A549 (cell line): ENCODE results near the gene ALOX15B. TPM values are rescaled to one million over a fixed set of nuclear protein-coding genes. Genes with fewer than 3 reads are reported as not detected.

Experiments
- ATAC-seq, 2 experiments: fragments of 200-7000 bp in 1 of 2; fragments of >200 bp in 1 of 2; cut with Nextera tagmentation in 1 of 2; cut with Tn5 transposase in 1 of 2; 3 replicates each; pipeline versions ENCODE4 v1.8.0 to v1.9.1; 2018 to 2020; ENCODE audit warnings: mild to moderate bottlenecking in 1 of 2, moderate library complexity in 1 of 2
- CTCF ChIA-PET: fragments of 300-600 bp; sonication (Branson Sonifier 250); formaldehyde crosslinking; extraction: SDS; loops from one replicate; lab custom pipeline; 2021; ENCODE audit warnings: antibody characterized with exemption, inconsistent platforms; lab: Yijun Ruan, JAX
- POLR2A ChIA-PET: fragments of 350-600 bp; formaldehyde crosslinking; extraction: SDS; loops from one replicate; lab custom pipeline; 2021; ENCODE audit warnings: antibody characterized with exemption, inconsistent platforms; lab: Yijun Ruan, JAX
- DNase-seq, 2 experiments: peaks; one replicate each; pipeline versions ENCODE4 v3.0.0 to v3.0.0-alpha.2; 2011 to 2016; ENCODE audit warnings: low read depth in 1 of 2, low spot score in 1 of 2
- FAIRE-seq: peaks from 2 replicates; lab custom pipeline; 2011; peaks lifted over from hg19 to GRCh38; lab: Jason Lieb, UNC
- H3K27ac ChIP-seq, 2 experiments: fragments of >200 bp; sonication (Bioruptor Twin); formaldehyde crosslinking; 3 replicates each; pipeline ENCODE4 v1.5.1; 2016 to 2017
- H3K4me1 ChIP-seq: fragments of >200 bp; sonication (Bioruptor Twin); formaldehyde crosslinking; 3 replicates; pipeline ENCODE4 v1.6.1; 2016
- H3K4me2 ChIP-seq: fragments of >200 bp; sonication (Bioruptor Twin); formaldehyde crosslinking; 3 replicates; pipeline ENCODE4 v1.6.1; 2016
- H3K4me3 ChIP-seq: fragments of >200 bp; sonication (Bioruptor Twin); formaldehyde crosslinking; 3 replicates; pipeline ENCODE4 v1.5.1; 2016
- H3K9me3 ChIP-seq: fragments of >200 bp; sonication (Bioruptor Twin); formaldehyde crosslinking; 3 replicates; pipeline ENCODE4 v1.6.1; 2016
- BCL3 ChIP-seq: fragments of >200 bp; sonication (Bioruptor Twin); formaldehyde crosslinking; IDR thresholded peaks from 3 replicates; pipeline ENCODE4 v1.6.1; 2016
- CEBPB ChIP-seq, 2 experiments: fragments of >200 bp in 1 of 2; sonication (Bioruptor Twin) in 1 of 2; formaldehyde crosslinking in 1 of 2; IDR thresholded peaks; 2 replicates each; pipeline ENCODE4 v1.6.1; 2012 to 2016
- CHD2 ChIP-seq: fragments of 150-350 bp; IDR thresholded peaks from 2 replicates; pipeline ENCODE4 v1.6.1; 2014; ENCODE audit warnings: low read length; ENCODE audit not compliant: partially characterized antibody
- CHD4 ChIP-seq: fragments of 200-600 bp; sonication (generic); IDR thresholded peaks from 2 replicates; pipeline ENCODE4 v1.6.1; 2016; ENCODE audit warnings: antibody characterized with exemption, mild to moderate bottlenecking, borderline replicate concordance
- GATA3 ChIP-seq: IDR thresholded peaks from 2 replicates; pipeline ENCODE4 v1.6.1; 2012; ENCODE audit warnings: borderline replicate concordance
- HDAC2 ChIP-seq: fragments of 200-600 bp; sonication (generic); IDR thresholded peaks from 2 replicates; pipeline ENCODE4 v1.6.1; 2016
- HES2 ChIP-seq: fragments of >200 bp; sonication (Bioruptor Twin); formaldehyde crosslinking; IDR thresholded peaks from 2 replicates; pipeline ENCODE4 v1.6.1; 2016
- HMGXB4 ChIP-seq: fragments of 250-450 bp; sonication (Bioruptor Pico); IDR thresholded peaks from 2 replicates; pipeline ENCODE4 v1.5.0; 2021; ENCODE audit warnings: mild to moderate bottlenecking, moderate library complexity, borderline replicate concordance
- HOXA7 ChIP-seq: fragments of 250-450 bp; sonication (Bioruptor Pico); IDR thresholded peaks from 2 replicates; pipeline ENCODE4 v1.5.0; 2020; ENCODE audit warnings: mild to moderate bottlenecking, moderate library complexity
- JUNB ChIP-seq: fragments of >200 bp; sonication (Bioruptor Twin); formaldehyde crosslinking; IDR thresholded peaks from 2 replicates; pipeline ENCODE4 v1.6.1; 2016
- KDM1A ChIP-seq: fragments of 200-600 bp; sonication (generic); IDR thresholded peaks from 2 replicates; pipeline ENCODE4 v1.6.1; 2016; ENCODE audit warnings: low read depth, mild to moderate bottlenecking
- KDM5A ChIP-seq: fragments of 200-600 bp; sonication (generic); IDR thresholded peaks from 2 replicates; pipeline ENCODE4 v1.6.1; 2016; ENCODE audit warnings: antibody characterized with exemption, mild to moderate bottlenecking
- NR3C1 ChIP-seq: fragments of >200 bp; sonication (Bioruptor Twin); formaldehyde crosslinking; IDR thresholded peaks from 3 replicates; pipeline ENCODE4 v1.6.1; 2017
- PHF8 ChIP-seq: fragments of 200-600 bp; sonication (generic); IDR thresholded peaks from 2 replicates; pipeline ENCODE4 v1.6.1; 2016; ENCODE audit warnings: low read depth, mild to moderate bottlenecking, antibody characterized with exemption, moderate library complexity, borderline replicate concordance
- POLR2A ChIP-seq: IDR thresholded peaks from 2 replicates; pipeline ENCODE4 v1.6.1; 2012; ENCODE audit warnings: mild to moderate bottlenecking, low read length
- POLR2AphosphoS2 ChIP-seq: conservative IDR thresholded peaks from 2 replicates; pipeline ENCODE4 v1.6.1; 2012; ENCODE audit warnings: low read length, improper control_type of control experiment, inconsistent platforms
- RCOR1 ChIP-seq: fragments of 150-350 bp; IDR thresholded peaks from 2 replicates; pipeline ENCODE4 v1.6.1; 2014; ENCODE audit warnings: antibody characterized with exemption, low read length, low read depth
- RFX5 ChIP-seq: fragments of 450-650 bp; IDR thresholded peaks from 2 replicates; pipeline ENCODE4 v1.7.1; 2014; ENCODE audit warnings: antibody characterized with exemption, mild to moderate bottlenecking, moderate library complexity
- RNF2 ChIP-seq: fragments of 200-600 bp; sonication (generic); IDR thresholded peaks from 2 replicates; pipeline ENCODE4 v1.6.1; 2016; ENCODE audit warnings: low read depth, mild to moderate bottlenecking, antibody characterized with exemption, moderate library complexity, borderline replicate concordance
- SREBF2 ChIP-seq: fragments of 450-650 bp; IDR thresholded peaks from 2 replicates; pipeline ENCODE4 v1.6.1; 2014; ENCODE audit warnings: mild to moderate bottlenecking, moderate library complexity
- TFCP2L1 ChIP-seq: fragments of 250-450 bp; sonication (Bioruptor Pico); IDR thresholded peaks from 2 replicates; pipeline ENCODE4 v1.5.0; 2021; ENCODE audit warnings: mild to moderate bottlenecking
- TP53 ChIP-seq: fragments of 250-450 bp; sonication (Bioruptor Pico); IDR thresholded peaks from 2 replicates; pipeline ENCODE4 v1.5.0; 2021; ENCODE audit warnings: mild to moderate bottlenecking, moderate library complexity
- ZC3H11A ChIP-seq: fragments of 450-650 bp; IDR thresholded peaks from 2 replicates; pipeline ENCODE4 v1.6.1; 2014; ENCODE audit warnings: antibody characterized with exemption, mild to moderate bottlenecking
- ZNF302 ChIP-seq: fragments of 250-450 bp; sonication (Bioruptor Pico); IDR thresholded peaks from 2 replicates; pipeline ENCODE4 v1.9.0; 2021; ENCODE audit warnings: inconsistent platforms, mild to moderate bottlenecking, moderate library complexity
- ZSCAN20 ChIP-seq: fragments of 250-450 bp; sonication (Bioruptor Pico); IDR thresholded peaks from 2 replicates; pipeline ENCODE4 v1.8.0; 2022; ENCODE audit warnings: mild to moderate bottlenecking, moderate library complexity
- WGBS: methylation state at CpG from one replicate; pipeline ENCODE4 v1.1.6; 2017; ENCODE audit errors: missing lambda C conversion rate; 5-methylcytosine and 5-hydroxymethylcytosine counted together
- polyA plus RNA-seq, 4 experiments: library from polyadenylated mRNA; depleted of rRNA in 3 of 4; stranded (reverse); fragments of >200 nt; fragmentation: RNase III in 1 of 4; extraction: RNeasy Plus Mini Kit Qiagen cat#74134 plus additional on column Dnase treatment in 1 of 4; gene quantifications; 2 replicates in 3 of 4; 3 replicates in 1 of 4; pipeline ENCODE4 v1.2.3, GENCODE V29; 2011 to 2017
- TF ChIP-seq, protein P1 (sequence below): IDR thresholded peaks from 2 replicates; pipeline ENCODE4 v1.6.1; 2012; ENCODE audit warnings: low read depth, borderline replicate concordance

Gene ALOX15B
- polyA plus RNA-seq, 2 of the 4 experiments (the other 2 are of a cell fraction), result not detected

DNA sequence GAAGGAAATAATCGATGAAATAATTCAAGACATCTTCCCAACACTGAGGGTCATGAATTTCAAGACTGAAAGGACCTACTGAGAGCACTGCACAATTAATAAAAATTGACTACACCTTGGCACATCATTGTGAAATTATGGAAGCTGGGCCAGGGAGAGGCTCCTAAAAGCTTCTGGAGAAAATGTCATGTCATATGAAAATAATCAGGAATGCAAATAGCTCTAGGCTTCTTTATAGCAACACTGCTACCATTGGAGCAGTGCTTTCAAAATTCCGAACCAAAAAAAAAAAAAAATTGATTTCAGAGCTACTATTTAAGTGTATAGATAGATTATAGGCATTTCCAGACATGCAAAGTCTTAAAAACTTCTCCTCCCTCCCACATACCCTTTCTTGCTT lies 6.4 kb upstream of the ALOX15B start:
- WGBS, result 51% methylated on average over 2 of the region's 2 CpGs
- FAIRE-seq, result no peak
- POLR2A ChIA-PET, result no interaction called here

GRCh38 chr17:8039611-8040168 lies 831 bp downstream of the ALOX15B start:
- ATAC-seq (no peak), DNase-seq (no peak)
- Histone ChIP-seq H3K4me1 (no peaks in the 10 kb centered on the region), H3K4me3 (no peak overlapping the region), H3K9me3 (no peaks in the 10 kb centered on the region)
- ChIA-PET POLR2A (no interaction called here), CTCF (interaction anchor here (1.1 to 11.7 kb wide), 15 partner anchors 11 to 296 kb away, joined by 3 to 229 read pairs (median 36); partner anchors contain the start of genes GUCY2D and RNF227)
- 77% methylated on average over 9 of the region's 11 CpGs for WGBS
- TF ChIP-seq JUNB (no peak), HMGXB4 (CRISPR knock-in tag) (no peak), POLR2A (no peak), TP53 (CRISPR knock-in tag) (no peak), HES2 (no peak), CHD4 (no peak), ZC3H11A (no peak), ZNF302 (no peak), NR3C1 (no peak), CEBPB (IDR thresholded peaks at IDR 0.05) (no peak), POLR2AphosphoS2 (no peak), ZSCAN20 (CRISPR knock-in tag) (no peak), KDM5A (no peak)
- TF ChIP-seq, all 56 proteins: peak for 0
- no peak for FAIRE-seq
- no peak overlapping the region; a peak in 1 of 6 replicates for H3K27ac ChIP-seq
- no peak overlapping the region for H3K4me2 ChIP-seq

More for the DNA sequence above, 6.4 kb upstream of the ALOX15B start:
- Histone ChIP-seq H3K4me3 (no peak overlapping the region), H3K9me3 (0 out of 3 replicates have a peak, but pooled peaks cover 2% of the 10 kb centered on the region), H3K27ac (no peak overlapping the region), H3K4me2 (no peak overlapping the region), H3K4me1 (peaks cover 7% of the 10 kb centered on the region; the same call in 2 of the 3 replicates)
- no peak for DNase-seq
- TF ChIP-seq NR3C1 (no peak), RCOR1 (no peak), RNF2 (no peak), KDM1A (no peak), HES2 (no peak), PHF8 (no peak), HDAC2 (no peak), HOXA7 (CRISPR knock-in tag) (no peak), ZC3H11A (no peak), SREBF2 (no peak), GATA3 (no peak), ZNF302 (no peak), RFX5 (no peak), BCL3 (no peak), CHD2 (no peak), TFCP2L1 (CRISPR knock-in tag) (no peak)
- TF ChIP-seq, protein P1, sequence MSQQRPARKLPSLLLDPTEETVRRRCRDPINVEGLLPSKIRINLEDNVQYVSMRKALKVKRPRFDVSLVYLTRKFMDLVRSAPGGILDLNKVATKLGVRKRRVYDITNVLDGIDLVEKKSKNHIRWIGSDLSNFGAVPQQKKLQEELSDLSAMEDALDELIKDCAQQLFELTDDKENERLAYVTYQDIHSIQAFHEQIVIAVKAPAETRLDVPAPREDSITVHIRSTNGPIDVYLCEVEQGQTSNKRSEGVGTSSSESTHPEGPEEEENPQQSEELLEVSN, result no peak
- ATAC-seq, result no peak
- CTCF ChIA-PET, result interaction anchor here (1.1 to 10.2 kb wide), 9 partner anchors 10 to 170 kb away, joined by 3 to 105 read pairs (median 6); no protein-coding TSS in a partner anchor
